ENCODE results near the gene CNTN4.
A peak's percentile ranks its signal among the peaks of the same experiment; 100 is the strongest.

CNTN4 gene

DNA sequence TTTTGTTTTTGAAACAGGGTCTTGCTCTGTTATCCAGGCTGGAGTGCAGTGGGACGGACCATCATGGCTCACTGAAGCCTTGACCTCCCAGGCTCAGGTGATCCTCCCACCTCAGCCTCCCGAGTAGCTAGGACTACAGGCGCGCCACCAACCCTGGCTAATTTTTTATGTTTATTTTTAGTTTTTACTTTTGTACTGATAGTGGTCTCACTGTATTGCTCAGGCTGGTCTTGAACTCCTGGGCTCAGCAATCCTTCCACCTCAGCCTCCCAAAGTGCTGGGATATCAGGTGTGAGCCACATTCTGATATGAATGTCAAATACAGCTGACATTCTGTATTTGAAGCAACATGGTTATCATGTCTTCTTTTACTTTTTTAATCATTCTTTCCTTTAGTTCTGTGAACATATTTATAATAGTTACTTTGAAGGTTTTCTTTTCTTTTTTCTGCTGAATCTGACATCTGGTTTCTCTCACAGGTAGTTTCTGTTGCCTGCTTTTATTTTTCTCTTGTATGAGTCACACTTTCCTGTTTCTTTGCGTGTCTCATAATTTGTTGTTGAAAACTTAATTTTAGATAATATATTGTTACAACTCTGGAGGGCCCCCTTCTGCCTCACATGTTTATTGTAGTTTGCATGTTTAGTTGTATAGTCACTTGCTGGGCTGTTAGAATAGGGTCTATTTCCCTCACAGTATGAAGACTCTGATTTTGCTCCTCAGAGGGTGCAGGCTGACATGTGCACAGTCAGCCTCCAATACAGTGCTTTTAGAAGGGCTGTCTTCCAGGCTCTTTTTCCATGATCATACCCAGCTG is 8.4 kb upstream of the CNTN4 start:
- Histone ChIP-seq H3K36me3 (no peaks in the 10 kb centered on the region), H3K9me3 (ENCODE audit: severe bottlenecking) (no peaks in the 10 kb centered on the region), H3K4me3 (ENCODE audit: low read depth, low read length) (no peak overlapping the region), H3K27me3 (ENCODE audit: insufficient read depth, low read depth, severe bottlenecking) (no peaks in the 10 kb centered on the region), H3K27ac (no peak overlapping the region)
- TF ChIP-seq, protein P1, sequence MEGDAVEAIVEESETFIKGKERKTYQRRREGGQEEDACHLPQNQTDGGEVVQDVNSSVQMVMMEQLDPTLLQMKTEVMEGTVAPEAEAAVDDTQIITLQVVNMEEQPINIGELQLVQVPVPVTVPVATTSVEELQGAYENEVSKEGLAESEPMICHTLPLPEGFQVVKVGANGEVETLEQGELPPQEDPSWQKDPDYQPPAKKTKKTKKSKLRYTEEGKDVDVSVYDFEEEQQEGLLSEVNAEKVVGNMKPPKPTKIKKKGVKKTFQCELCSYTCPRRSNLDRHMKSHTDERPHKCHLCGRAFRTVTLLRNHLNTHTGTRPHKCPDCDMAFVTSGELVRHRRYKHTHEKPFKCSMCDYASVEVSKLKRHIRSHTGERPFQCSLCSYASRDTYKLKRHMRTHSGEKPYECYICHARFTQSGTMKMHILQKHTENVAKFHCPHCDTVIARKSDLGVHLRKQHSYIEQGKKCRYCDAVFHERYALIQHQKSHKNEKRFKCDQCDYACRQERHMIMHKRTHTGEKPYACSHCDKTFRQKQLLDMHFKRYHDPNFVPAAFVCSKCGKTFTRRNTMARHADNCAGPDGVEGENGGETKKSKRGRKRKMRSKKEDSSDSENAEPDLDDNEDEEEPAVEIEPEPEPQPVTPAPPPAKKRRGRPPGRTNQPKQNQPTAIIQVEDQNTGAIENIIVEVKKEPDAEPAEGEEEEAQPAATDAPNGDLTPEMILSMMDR (IDR thresholded peaks at IDR 0.05; ENCODE audit: low read depth, low read length), result no peak
- no peak for DNase-seq

DNA sequence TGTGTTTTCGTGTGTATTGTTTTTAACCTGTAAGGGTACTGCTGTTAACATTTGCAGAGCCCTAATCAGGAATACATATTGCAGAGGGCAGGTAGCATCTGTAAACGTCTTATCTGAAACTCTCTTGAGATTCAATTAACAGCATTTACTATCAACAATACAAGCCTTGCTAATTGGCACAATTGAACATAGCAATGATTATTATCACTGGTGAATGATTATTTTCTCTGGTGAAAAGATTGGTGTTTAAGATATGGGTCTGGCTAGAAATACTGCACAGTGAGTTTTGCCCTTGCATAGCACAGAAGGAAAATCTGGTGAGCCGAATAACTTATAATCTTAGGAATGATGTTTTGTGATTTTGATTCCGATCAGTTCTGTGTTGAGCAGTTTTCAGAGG is 5.9 kb upstream of the CNTN4 start:
- H3K27ac ChIP-seq, result no peak overlapping the region
- TF ChIP-seq, protein P1 (IDR thresholded peaks at IDR 0.05; ENCODE audit: low read depth, low read length), result no peak
- H3K9me3 ChIP-seq (ENCODE audit: severe bottlenecking), result no peaks in the 10 kb centered on the region
- H3K36me3 ChIP-seq, result no peaks in the 10 kb centered on the region
- no peak for DNase-seq
- H3K4me3 ChIP-seq (ENCODE audit: low read depth, low read length), result no peak overlapping the region
- no peaks in the 10 kb centered on the region for H3K27me3 ChIP-seq (ENCODE audit: insufficient read depth, low read depth, severe bottlenecking)

DNA sequence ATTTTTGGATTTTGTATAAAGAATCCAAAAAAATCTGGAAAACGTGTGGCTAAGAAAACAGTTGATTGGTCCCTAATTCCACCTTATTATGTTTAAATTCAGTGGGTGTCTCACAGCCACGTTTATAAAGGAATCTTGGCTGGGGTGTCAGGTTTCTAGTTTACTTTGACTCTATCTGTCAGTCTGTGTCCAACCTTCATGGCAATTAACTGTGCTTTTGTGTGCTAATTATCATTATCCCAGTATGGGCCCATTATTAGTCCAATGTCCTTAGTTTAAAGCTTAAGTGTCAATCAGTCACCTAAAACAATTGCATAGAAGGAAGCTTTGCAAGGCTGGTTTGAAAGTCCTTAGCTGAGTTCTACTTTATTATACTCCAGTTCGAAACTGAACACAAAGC is 3.7 kb upstream of the CNTN4 start:
- DNase-seq, result no peak

DNA sequence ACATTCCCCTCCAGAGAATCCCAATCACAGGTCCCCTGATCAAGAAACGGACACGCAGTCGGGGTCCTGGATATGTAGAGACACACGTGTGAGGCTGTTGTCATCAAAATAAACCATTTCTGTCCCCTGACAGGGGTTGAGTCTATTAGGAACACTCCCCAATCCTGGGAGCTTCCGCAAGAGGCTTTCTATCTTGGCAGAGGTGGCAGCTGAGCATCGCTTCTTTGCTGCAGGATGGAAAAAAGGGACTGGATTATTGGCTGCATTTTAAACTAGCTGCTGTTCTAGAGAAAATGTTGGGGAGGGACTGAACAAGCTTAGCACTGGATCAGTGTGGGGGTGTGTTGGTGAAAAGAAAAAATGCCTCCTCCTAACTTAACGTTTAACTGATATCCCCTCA is 2.5 kb upstream of the CNTN4 start:
- H3K36me3 ChIP-seq, result no peaks in the 10 kb centered on the region
- no peak for DNase-seq
- H3K27me3 ChIP-seq (ENCODE audit: insufficient read depth, low read depth, severe bottlenecking), result no peaks in the 10 kb centered on the region
- H3K9me3 ChIP-seq (ENCODE audit: severe bottlenecking), result no peaks in the 10 kb centered on the region
- no peak overlapping the region for H3K4me3 ChIP-seq (ENCODE audit: low read depth, low read length)
- TF ChIP-seq, protein P1 (IDR thresholded peaks at IDR 0.05; ENCODE audit: low read depth, low read length), result no peak
- no peak overlapping the region for H3K27ac ChIP-seq

More for the DNA sequence above, 3.7 kb upstream of the CNTN4 start:
- H3K9me3 ChIP-seq (ENCODE audit: severe bottlenecking), result no peaks in the 10 kb centered on the region
- TF ChIP-seq, protein P1 (IDR thresholded peaks at IDR 0.05; ENCODE audit: low read depth, low read length), result no peak
- no peaks in the 10 kb centered on the region for H3K27me3 ChIP-seq (ENCODE audit: insufficient read depth, low read depth, severe bottlenecking)
- H3K36me3 ChIP-seq, result no peaks in the 10 kb centered on the region
- H3K27ac ChIP-seq, result no peak overlapping the region
- no peak overlapping the region for H3K4me3 ChIP-seq (ENCODE audit: low read depth, low read length)

DNA sequence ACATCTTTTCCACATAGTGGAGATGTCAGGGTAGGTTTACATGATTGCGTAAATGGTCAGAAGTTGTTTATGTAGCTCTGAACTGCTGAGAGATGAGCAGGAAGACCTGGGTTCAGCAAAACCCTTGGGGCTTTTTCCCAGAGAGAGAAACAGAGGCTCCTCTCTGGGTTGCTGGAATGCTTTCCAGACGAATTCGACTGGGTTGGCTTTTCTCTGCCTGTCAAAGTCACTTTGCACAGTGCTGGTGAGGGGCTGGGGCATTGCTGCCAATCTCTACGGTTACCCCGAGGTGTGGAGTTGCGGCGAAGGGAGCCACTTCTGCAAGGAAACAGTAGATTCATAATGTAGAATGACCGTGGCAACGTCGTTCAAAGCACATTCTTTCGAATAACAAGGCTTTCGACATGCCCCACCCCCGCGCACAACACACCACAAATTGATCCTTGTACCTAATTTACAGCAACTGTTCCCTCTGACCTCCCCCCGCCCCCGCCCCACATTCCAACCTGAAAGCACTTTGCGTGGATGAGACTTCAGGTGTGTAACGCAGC is 950 bp upstream of the CNTN4 start:
- no peaks in the 10 kb centered on the region for H3K36me3 ChIP-seq
- no peak overlapping the region for H3K27ac ChIP-seq
- H3K9me3 ChIP-seq (ENCODE audit: severe bottlenecking), result no peaks in the 10 kb centered on the region
- TF ChIP-seq, protein P1 (IDR thresholded peaks at IDR 0.05; ENCODE audit: low read depth, low read length), result no peak
- H3K4me3 ChIP-seq (ENCODE audit: low read depth, low read length), result peak overlapping the region; percentile 74
- DNase-seq, result peak; percentile 13
- H3K27me3 ChIP-seq (ENCODE audit: insufficient read depth, low read depth, severe bottlenecking), result no peaks in the 10 kb centered on the region
